Mammary epithelial cell (primary cell): ENCODE data around the gene ADAM19.

ENCODE experiments used
- EZH2 ChIP-seq: IDR thresholded peaks from 2 replicates; pipeline ENCODE4 v1.6.1; 2012; ENCODE audit warnings: low read length, inconsistent platforms, borderline replicate concordance
- TF ChIP-seq, protein P1 (sequence below), 2 donors: IDR thresholded peaks in 1 of 2; conservative IDR thresholded peaks in 1 of 2; 2 replicates each; pipeline ENCODE4 v1.5.1; 2011 to 2012; ENCODE audit warnings: inconsistent platforms in 2 of 2, low read length in 2 of 2, mild to moderate bottlenecking in 2 of 2, control low read depth in 1 of 2, low read depth in 1 of 2; ENCODE audit not compliant: insufficient read depth in 1 of 2; ENCODE audit errors: extremely low read depth in 1 of 2

DNA sequence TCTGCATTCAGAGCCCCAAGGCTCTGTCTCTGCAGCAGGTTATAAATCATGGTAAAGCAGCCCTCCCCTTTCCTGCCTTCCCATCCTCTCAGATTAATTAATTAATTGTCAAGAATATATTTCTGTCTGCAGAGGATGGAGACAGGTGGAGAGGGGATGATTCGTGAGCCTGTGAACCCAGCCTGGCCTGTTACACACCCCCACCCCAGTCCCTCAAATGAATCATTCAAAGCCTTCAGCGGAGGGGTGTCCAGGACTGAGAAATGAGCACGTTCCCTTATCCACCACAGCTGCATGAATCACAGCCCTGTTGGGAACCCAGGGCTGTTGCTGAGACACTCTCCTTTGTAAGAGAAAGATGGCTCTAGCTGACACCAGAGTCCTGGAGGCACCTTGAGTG, 59.6 kb downstream of the ADAM19 start:
- no peak for TF ChIP-seq EZH2
- TF ChIP-seq, protein P1, sequence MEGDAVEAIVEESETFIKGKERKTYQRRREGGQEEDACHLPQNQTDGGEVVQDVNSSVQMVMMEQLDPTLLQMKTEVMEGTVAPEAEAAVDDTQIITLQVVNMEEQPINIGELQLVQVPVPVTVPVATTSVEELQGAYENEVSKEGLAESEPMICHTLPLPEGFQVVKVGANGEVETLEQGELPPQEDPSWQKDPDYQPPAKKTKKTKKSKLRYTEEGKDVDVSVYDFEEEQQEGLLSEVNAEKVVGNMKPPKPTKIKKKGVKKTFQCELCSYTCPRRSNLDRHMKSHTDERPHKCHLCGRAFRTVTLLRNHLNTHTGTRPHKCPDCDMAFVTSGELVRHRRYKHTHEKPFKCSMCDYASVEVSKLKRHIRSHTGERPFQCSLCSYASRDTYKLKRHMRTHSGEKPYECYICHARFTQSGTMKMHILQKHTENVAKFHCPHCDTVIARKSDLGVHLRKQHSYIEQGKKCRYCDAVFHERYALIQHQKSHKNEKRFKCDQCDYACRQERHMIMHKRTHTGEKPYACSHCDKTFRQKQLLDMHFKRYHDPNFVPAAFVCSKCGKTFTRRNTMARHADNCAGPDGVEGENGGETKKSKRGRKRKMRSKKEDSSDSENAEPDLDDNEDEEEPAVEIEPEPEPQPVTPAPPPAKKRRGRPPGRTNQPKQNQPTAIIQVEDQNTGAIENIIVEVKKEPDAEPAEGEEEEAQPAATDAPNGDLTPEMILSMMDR (conservative IDR thresholded peaks at IDR 0.05 in 1 of 2, IDR thresholded peaks at IDR 0.05 in 1 of 2; ENCODE audit: extremely low read depth in 1 of 2, insufficient read depth in 1 of 2, low read depth in 1 of 2, low read length in 2 of 2) = no peak
